GM12875 (cell line): Measurements from ENCODE around the gene FAP.

Experiments
- H3K4me3 ChIP-seq: one replicate; pipeline ENCODE4 v1.5.1; 2011; ENCODE audit warnings: low read depth, low read length, control low read depth
- TF ChIP-seq, protein P1 (sequence below): IDR thresholded peaks from 2 replicates; pipeline ENCODE4 v1.5.1; 2011; ENCODE audit warnings: low read depth, mild to moderate bottlenecking, control low read depth, inconsistent platforms, low read length, moderate library complexity, borderline replicate concordance; ENCODE audit not compliant: insufficient read depth

The FAP gene

DNA sequence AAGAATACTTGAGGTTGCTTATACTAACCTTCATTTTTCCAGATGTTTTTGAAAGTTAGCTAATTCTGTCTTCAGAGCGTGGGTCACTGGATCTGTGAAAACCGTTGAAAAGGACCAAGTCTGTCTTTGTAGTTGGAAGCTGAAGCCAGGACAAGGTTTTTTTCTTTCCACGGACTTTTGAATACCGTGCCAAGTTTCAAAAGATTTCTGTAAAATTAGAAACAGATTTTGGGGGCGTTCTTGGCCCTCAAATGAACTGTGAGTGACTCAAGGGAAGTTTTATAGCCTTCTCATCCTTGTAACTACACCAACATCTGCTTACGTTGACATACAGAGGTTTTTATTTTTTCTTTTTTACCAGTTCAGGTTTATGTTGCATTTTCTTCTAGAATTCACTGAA lies at the start of gene FAP:
FAP (minus strand) TSS at position 152 of the 400 bp plus-strand sequence; CDS start at position 34, 118 bp downstream.
- TF ChIP-seq, protein P1, sequence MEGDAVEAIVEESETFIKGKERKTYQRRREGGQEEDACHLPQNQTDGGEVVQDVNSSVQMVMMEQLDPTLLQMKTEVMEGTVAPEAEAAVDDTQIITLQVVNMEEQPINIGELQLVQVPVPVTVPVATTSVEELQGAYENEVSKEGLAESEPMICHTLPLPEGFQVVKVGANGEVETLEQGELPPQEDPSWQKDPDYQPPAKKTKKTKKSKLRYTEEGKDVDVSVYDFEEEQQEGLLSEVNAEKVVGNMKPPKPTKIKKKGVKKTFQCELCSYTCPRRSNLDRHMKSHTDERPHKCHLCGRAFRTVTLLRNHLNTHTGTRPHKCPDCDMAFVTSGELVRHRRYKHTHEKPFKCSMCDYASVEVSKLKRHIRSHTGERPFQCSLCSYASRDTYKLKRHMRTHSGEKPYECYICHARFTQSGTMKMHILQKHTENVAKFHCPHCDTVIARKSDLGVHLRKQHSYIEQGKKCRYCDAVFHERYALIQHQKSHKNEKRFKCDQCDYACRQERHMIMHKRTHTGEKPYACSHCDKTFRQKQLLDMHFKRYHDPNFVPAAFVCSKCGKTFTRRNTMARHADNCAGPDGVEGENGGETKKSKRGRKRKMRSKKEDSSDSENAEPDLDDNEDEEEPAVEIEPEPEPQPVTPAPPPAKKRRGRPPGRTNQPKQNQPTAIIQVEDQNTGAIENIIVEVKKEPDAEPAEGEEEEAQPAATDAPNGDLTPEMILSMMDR = no peak
- H3K4me3 ChIP-seq = no peak within 1 kb of the TSS

GRCh38 chr2:162291748-162292147 lies 48.5 kb upstream of the FAP start:
- TF ChIP-seq, protein P1 = no peak
- no peak overlapping the region for H3K4me3 ChIP-seq

- H3K4me3 ChIP-seq = no peak overlapping the region
- TF ChIP-seq, protein P1 = no peak
Measured at GRCh38 chr2:162282765-162283425, 39.6 kb upstream of the FAP start.

DNA sequence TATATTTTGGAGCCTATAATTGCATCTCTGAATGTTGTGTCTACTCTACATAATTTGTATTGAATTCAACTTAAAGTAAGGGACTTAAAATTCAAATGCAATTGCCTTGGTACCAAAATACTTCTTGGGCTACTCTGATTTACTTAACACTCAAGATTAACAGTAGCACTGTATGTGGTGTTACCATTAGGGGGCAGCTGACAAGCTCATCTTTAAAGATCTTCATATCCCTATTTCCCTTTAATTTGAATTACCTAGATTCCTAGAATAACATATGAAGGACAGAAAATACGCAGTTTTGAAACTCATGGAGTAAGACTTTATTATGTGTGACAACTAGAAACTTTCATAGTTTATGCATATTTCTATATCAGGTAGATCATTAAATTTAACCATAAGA lies 37.4 kb upstream of the FAP start:
- H3K4me3 ChIP-seq = no peak overlapping the region
- TF ChIP-seq, protein P1 = no peak

DNA sequence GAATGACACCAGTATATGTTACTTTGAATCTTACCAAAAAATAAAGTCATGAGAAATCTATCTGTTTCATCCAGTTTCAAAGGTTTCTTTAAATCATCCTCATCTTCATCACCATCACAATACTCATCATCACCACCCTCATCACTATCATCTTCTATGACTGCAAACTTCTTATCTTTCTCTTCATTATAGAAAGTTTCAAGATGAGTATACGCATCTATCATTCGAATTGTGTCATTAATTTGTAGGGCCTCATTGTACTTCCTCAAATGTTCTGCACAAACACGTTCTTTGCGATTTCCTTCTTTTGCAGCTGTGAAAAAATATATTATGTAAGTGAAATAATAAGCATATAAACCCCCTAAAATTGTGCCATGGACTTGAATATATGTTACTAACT lies 34.1 kb upstream of the FAP start:
- TF ChIP-seq, protein P1 = no peak
- no peak overlapping the region for H3K4me3 ChIP-seq

DNA sequence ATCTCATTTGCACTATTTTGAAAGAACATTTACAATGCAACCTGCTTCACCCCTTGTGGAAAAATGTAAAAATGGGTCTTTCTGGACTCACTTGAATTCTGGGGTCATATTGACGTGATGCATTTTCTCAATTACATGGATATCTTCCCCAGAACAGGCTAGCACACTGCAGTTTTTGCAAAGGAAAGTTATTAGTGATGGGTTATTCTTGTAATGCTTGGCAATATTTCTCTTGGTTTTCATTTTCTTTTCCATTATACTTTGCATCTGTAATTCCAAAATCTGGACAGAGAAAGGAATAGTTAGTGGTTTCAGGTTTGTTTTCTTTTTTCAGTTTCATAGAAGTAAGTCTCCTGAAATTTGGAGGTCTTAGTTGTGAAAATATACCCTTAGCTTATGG lies 24.8 kb upstream of the FAP start:
- TF ChIP-seq, protein P1 = no peak
- no peak overlapping the region for H3K4me3 ChIP-seq

GRCh38 chr2:162267496-162267895 lies 24.3 kb upstream of the FAP start:
- TF ChIP-seq, protein P1 = no peak
- no peak overlapping the region for H3K4me3 ChIP-seq
